ENCODE data around the gene VWDE.
"Not testable (repeated sequence)": the region's sequence is repeated elsewhere in the genome, so short reads cannot be mapped to it uniquely, and the experiment has no call there.

Gene VWDE

DNA sequence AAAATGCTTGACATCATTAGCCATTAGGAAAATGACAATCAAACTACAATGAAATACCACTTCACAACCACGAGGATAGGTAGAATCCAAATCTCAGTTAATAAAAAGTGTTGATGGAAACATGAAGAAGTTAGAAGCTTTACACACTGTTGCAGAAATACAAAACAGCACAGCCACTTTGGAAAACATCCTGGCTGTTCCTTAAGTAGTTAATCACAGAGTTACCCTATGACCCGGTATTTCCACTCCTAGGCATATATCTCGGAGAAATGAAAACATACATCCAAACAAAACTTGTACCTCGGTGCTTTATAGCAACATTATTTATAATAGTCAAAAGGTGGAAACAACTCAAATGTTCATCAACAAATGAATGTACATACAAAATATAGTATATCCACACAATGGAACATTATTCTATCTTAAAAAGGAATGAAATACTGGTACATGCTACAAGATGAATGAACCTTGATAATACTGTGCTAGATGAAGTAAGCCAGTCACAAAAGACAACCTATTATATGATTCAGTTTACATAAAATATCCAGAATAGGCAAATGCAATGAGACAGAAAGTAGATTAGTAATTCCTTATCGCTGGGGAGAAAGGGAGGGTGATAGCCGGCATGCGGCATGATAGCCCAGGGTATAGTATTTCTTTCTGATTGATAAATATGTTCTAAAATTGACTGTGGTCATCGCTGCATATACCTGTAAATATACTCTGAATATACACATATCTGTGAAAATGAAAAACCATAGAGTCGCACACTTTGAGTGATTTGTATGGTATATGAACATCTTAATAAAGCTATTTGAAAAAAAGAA, 1.9 kb downstream of the VWDE start:
- DNase-seq, result no peak

DNA sequence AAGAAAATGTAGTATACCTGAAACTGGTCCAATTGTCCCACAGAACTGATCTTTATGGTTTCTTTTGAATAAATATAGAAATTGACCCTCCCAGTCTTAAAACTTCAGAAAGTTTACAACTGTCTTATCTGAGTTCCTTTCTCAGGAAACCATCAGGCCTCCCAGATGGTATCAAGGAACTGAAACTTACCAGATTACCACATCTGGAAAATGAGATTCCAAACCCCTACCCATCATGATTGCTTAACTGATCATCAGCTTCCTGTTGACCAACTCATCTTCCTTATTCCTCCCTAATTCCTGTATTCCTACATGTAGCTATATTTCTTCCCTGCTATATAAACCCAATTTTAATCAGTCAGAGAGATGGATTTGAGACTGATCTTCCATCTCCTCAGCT, 5.5 kb downstream of the VWDE start:
- DNase-seq, result no peak

DNA sequence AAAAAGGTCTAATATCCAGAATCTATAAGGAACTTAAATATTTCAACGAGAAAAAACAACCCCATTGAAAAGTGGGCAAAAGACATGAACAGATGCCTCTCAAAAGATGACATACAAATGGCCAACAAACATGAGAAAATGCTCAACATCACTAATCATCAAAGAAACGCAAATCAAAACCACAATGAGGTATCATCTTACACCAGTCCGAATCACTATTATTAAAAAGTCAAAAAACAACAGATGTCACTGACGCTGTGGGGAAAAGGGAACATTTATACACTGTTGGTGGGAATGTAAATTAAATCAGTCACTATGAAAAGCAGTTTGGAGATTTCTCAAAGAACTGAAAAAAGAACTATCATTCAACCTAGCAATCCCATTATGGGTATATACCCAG, 6.0 kb downstream of the VWDE start:
- DNase-seq, result no peak

DNA sequence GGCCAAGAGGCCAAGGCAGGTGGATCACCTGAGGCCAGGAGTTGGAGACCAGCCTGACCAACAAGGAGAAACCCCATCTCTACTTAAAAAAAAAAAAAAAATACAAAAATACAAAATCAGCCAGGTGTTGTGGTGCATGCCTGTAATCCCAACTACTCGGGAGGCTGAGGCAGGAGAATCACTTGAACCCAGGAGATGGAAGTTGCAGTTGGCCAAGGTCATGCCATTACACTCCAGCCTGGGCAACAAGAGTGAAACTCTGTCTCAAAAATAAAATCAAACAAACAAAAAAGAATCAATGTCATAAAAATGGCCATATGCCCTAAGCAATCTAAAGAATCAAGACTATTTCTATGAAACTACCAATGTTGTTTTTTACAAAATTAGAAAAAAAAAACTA, 7.0 kb downstream of the VWDE start:
- DNase-seq, result not testable (repeated sequence)

DNA sequence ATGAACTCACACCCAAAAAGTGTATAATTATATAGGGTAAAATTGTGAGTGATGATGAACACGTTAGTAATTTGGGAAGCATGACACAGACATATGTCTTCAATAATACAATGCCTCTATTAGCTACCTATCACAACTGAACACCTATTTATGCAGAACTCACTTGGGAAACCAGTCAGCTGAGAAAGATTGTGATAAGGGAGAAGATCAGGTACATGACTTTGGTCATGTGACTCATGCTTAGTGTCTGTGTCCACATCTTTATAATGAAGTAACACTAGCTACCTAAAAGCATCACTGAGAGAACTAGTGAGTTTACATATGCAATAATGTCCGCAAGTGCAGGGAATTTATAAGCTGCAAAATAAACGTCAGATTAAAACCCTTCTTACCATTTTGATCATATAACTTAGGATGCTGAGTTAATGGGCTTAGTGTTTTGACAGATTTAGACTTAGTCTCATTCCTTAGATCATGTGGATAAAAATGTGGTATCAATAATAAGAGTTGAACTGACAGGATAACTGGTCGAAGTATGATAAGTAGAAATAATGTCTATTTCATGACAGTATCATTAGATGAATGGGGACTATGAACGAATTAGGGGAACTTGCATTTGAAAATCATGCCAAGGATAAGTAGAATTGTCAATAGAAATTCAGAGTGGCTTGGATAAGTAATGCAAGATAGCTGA, 11.6 kb downstream of the VWDE start:
- no peak for DNase-seq

DNA sequence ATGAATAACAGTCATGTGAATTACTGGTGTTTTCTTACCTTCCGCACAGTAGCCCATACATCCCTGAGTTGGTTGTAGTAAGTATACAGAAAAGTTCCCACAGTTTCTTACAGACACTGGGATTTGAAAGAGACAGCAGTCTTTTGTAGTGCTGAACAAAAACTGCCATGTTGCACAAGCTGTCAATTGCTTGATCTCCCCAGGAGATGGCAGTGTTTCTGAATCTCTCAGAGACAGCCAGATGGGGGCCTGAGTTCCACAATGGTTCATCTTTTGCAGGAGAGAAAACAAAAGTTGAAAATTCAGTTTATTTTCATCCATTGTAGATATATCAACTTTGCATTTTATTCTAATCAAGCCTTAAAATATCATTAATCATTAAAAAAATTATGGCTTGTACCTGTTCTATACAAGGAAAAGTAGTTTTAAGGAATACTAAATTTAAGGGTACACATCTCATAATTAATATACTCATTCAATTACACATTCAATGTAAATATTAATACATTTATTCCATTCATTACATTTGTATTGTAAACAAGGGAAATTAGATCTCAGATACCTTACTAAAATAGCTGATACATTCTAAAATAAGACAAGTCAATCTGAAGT, 14.5 kb downstream of the VWDE start:
- peak in 1 of 2 donors; percentile 45 for DNase-seq

DNA sequence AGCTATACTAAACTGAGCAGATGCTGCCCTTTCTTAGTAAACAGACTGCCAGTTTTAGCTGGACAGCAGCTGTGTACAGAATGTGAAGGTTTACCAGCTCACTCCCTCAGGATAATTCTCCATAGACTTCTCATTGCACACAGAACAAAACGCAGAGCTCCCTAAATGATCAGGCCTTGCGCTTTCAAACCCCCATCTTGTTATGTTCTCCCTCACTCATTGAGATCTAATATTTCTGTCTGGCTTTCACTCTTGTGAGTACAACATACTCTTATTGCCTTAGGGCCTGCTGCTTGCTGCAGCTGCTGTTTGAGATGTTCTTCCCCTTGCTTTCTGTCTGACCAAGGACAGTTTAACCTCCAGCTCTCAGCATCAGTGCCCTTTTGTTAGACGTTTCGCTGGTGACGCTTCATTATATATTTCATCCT, 17.3 kb downstream of the VWDE start:
- DNase-seq, result no peak

DNA sequence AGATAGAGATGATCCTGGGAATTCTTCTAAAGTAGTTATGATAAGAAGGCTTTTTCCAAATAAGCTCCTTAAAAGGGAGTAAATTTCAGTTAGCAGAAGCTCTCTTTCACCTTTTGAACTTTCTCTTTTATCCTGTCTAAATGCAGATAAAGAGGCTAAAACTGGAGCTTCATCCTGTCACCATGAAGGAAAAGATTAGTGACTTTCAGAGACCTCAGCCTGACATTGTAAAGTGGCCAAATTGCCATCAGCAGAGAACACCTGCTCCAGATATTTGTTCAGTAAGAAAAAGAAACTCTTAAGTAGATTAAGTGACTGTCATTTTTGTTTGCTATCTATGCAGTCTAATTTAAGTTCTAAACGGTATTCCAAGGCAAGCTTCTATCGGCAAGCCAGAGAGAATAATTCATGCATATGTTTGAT, 18.3 kb downstream of the VWDE start:
- no peak for DNase-seq

DNA sequence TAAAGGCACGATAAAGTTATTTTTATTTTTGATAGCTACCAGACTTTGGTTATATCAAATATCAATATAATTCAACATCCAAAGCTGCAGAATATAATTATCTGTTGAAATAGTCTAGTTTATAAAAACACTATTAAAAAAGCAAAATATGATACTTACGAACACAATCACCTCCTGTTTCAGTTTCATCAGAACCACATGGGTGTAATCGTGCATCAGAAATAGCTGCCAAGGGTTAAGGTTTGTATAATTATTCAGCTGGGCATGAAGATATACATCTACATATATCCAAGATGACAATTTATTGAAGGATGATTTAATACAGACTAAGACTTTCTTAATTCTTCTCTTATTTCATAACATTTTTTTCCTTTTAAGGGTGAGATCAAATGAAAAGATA, 20.3 kb downstream of the VWDE start:
- DNase-seq, result no peak

DNA sequence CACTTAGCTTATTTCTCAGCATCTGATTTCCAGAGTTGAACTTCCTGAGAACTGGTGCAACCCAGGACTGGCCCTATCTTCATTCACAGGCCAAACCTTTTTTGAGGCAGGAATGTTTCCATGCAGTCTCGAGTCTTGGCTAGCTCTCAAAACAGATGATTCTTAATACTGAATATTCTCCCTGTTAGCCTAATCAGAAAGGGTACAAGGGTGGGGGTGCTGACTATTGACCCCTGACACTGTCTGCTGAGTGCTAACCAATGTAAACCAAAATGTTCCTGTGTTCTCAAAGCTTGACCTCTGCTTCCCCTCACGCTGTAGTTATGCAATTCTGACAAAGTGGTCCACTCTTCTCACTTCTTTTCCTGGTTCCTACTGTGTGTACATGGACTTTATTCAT, 25.3 kb downstream of the VWDE start:
- DNase-seq, result no peak

DNA sequence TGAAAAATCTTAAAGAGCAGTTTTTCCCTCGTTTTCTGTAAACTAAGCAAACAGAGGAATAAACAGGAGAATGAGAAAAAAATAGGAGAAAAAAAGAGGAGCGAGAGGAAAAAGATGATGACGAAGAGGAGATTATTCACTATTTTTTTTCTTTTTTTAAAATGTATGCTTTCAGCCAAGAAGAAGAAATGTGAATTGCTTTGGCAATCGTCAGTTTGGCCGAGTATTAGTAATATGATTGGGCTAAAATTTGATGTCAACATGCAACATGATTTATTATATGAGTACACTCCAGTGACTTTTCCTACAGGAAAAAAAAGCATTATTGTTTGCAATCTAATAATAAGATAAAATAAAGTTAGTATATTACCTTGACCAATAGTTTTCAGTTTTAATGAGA, 26.3 kb downstream of the VWDE start:
- DNase-seq, result no peak

DNA sequence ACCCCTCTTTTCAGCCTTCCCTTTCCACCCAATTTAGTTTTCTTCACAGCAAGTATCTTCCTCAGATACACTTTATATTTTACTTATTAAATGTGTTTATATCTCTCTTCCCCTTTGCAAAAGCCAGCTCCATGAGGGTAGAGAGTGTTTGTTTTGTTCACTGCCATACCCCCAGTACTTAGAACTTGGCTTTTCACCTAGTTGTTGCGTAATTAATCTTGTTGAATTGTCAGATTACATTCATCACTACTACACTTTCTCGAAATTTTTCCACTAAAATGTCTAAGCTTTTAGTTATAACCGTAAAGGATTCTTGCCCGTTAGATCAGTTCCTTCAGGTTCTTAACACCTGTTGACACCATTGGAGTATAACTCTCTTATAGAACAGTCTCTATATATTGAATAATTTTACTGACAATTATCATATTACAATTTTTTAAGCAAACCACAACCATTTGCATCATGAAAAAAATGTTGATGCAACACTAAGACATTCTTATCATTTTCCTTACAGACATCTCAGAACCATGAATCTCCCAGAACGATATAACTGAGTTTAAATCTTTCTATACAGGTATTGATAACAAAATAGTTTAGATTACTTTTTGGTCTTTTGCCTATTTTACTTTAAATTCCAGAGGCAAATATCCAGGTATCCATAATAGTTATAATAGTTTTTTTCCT, 29.9 kb downstream of the VWDE start:
- DNase-seq, result no peak

DNA sequence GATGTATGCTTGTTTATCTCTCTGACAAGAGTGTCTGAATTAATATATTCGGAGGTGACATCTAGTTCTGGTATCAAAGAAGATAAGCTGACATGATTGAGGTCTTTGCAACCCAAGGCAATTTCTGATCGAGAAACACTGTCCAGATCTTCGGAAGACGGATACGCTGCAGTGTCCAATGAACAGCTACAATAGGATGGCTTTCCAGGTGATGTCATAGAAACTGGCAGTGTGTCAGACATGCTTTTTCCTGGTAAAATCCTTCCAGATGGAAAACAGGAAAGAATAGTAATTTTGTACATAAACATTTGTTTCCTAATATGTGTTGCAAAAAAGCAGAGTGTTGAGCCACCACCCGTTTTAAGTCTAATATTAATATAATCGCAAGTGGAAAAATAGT, 33.4 kb downstream of the VWDE start:
- no peak for DNase-seq

DNA sequence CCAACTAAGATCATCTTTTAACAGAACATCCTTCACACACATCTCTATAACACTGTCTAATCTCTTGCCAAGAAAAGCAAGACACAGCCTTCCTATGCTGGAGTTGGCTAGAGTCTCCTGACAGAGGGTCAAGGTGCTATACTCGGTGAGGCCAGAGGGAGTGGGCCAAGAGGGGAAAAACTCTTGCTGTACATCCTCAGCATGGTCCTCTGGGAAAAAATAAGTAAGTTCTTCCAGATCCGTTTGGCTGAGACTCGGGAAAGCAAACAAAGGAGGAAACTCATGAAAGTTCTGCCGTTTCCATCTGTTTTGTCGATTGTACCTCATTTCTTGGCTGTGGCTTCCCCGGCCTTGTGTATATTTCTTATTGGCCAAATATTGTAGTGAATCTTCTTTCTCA, 33.9 kb downstream of the VWDE start:
- no peak for DNase-seq

DNA sequence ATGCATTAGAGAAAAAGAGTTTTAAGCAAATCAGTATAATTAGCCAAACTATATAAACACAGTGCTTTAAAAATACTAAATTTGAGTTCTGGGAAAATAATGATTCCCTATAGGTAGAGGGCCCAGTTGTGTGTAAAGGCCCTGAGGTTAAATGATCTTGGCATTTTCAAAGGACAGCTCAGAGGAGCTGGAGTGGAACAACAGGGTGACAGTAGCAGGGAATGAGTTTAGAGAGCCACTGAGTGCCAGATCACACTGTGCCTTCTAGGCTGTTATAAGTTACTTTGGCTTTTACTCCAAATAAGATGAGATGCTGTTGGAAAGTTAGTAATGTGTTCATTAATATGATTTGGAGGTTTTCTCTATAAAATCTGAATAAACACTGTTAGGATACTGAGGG, 34.6 kb downstream of the VWDE start:
- DNase-seq, result no peak

DNA sequence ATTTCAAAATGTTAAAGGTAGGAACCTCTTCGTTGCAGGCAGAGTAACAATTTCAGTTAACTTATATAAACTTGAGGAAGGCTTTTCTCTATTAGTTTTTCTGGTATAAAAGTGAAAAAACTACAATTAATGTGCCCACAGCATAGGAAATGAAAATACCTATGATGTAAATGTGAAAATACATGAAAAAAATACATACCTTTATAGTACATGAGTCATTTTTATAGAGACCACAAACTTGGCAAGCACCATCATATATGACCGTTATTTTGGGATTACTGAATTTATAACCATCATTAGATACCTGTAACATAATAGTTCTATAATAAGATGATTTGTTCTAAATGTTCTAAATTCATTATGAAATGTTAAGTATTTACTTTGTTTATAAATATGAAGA, 42.7 kb downstream of the VWDE start:
- DNase-seq, result no peak

DNA sequence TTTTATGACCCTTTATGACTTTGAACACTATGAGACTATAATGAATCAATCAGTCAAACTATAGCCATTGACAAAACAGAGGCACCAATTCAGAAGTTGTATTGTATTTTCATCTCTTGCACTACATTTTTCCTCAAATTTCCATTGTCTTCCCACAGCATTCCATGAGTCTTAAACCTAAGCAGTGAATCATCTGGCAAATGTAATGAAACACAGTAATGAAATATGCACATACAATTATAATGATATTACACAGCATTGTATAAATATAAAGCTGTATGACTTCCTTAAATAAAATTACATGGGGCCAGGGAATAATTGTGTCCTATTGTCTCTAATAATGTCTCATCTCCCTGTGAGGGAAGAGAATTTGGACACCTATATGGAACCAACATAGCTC, 45.0 kb downstream of the VWDE start:
- no peak for DNase-seq

DNA sequence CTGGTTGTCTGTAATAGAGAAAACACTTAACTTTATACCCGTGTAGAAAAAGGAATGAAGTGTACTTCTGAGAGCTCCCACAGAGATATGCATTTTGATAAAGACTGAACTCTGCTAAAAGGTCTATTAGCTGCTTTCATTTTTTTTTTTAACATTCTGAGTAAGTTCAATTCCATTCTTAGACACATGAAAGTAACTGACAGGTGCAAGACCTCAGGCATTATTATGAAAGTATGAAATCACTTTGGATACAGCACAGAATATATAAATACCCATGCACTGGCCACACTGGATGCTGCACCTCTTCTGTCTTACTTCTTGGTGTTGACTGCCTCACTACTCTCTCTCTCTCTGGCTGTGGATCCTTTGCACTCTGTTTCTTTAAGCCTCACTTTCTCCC, 46.2 kb downstream of the VWDE start:
- DNase-seq, result no peak

DNA sequence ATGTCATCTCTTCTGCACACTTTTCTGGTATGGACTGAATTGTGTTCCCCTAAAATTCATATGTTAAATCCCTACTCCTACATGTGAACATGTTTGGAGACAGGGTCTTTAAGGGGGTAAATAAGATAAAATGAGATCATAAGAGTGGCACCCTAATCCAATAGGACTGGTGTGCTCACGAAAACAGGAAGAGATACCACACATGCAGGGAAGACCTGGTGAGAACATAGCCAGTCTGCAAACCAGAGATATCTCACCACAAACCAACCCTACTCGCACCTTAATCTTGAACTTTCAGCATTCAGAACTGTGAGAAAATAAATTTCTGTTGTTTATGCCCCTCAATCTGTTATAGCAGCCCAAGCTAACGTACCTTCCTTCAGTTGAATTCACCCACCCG, 51.8 kb downstream of the VWDE start:
- no peak for DNase-seq

DNA sequence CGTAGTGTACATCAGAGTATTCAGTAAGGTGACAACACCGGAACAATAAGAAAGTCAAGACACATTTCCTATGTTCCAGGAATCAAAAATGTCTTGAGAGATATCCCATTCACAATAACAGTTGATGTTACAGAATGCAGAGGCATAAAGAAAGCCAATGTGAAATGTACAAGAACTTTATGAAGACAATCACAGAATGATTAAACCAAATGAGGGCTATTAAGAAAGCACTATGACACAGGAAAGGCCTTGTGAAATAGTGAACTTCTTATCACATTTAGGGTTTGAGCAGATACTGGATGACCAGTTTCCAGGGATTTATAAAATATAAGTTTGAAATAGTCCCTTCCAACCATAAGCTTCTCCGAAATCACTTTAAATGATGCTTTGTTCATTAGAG, 52.7 kb downstream of the VWDE start:
- no peak for DNase-seq

DNA sequence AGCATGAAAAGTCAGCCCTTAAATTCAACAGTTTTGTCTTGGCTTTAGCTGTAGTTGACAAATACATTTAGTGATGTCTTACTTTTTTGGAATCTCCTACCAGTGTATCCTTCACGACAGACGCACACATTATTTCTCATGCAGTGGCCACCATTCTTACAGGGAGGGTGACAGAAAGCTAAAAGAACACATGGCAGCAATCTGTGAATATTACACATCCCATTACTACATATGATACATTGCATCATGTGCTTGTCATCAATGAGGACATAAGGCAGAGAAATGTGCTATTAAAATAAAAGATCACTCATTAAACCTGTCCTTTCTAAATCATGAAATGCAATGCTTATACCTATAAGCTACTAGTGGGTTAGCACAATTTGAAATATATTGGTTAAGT, 66.6 kb downstream of the VWDE start:
- no peak for DNase-seq

DNA sequence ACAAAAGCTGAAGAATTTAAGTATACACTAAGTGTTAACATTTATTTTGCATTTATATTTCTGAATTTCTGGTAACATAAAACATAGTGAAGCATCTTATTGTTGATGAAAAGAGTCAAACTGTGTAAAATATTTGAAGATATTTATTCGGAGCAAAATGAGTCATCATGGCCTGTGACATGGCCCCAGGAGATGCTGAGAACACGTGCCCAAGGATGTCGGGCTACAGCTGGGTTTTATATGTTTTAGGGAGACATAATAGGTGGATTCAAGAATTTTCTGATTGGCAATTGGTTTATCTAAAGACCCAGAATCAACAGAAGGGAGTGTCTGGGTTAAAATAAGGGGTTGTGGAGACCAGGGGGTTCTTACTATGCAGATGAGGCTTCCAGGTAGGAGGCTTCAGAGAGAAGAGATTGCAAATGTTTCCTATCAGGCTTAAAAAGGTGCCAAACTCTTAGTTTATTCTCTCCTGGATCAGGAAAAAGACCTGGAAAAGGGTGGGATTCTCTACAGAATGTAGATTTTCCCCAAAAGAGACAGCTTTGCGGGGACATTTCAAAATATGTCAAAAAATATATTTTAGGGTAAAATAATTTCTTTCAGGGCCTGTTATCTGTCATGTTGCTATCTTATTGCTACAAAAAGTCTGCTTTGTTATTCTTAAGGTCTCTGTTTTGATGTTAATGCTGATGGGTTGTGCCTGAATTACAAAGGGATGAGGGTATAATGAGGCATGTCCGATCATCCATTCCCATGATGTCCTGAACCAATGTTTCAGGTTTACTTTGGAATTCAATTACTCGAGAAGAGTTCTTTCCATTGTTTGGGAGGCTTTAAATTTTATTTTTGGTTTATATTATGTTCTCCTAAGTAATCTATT, 74.5 kb downstream of the VWDE start:
- DNase-seq, result no peak

DNA sequence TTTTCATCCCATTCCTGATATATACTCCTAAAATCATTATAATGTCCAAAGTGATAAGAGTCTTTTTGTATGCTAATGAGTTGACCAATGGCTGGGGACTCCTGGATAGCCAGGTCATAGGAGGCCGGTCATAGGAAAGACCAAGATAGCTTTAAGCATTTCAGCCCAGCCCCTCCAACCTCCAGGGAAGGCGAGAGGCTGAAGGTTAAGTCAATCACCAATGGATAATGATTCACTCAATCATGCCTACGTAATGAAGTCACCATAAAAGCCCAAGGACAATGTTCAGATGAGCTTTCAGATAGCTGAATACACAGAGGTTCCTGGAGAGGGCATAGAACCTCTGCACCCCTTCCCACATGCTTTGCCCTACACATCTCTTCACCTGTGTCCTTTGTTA, 75.7 kb downstream of the VWDE start:
- no peak for DNase-seq
